Stromal cell of bone marrow (primary cell): ENCODE data around the gene CCR2.
"Not testable (repeated sequence)": the region's sequence is repeated elsewhere in the genome, so short reads cannot be mapped to it uniquely, and the experiment has no call there.

Experiments used
- DNase-seq: peaks from one replicate; pipeline ENCODE4 v3.0.0-alpha.2; 2012; ENCODE audit warnings: low read depth

Gene CCR2

GRCh38 chr3:46380471-46381221 is 26.7 kb downstream of the CCR2 start:
- no peak for DNase-seq

GRCh38 chr3:46381625-46382024 is 27.7 kb downstream of the CCR2 start:
- no peak for DNase-seq

- no peak for DNase-seq
These were observed 29.5 kb downstream of the CCR2 start for GRCh38 chr3:46383211-46383950.

- DNase-seq: no peak
These were observed 30.0 kb downstream of the CCR2 start for GRCh38 chr3:46383951-46384330.

GRCh38 chr3:46386205-46386604 is 32.3 kb downstream of the CCR2 start:
- DNase-seq: no peak

GRCh38 chr3:46388847-46389246 is 34.9 kb downstream of the CCR2 start:
- DNase-seq: not testable (repeated sequence)

GRCh38 chr3:46389306-46389705 is 35.4 kb downstream of the CCR2 start:
- no peak for DNase-seq

GRCh38 chr3:46391526-46391925 is 37.6 kb downstream of the CCR2 start:
- not testable (repeated sequence) for DNase-seq

GRCh38 chr3:46393011-46393410 is 39.1 kb downstream of the CCR2 start:
- DNase-seq: no peak

GRCh38 chr3:46393554-46394434 is 39.9 kb downstream of the CCR2 start:
- DNase-seq: no peak

- no peak for DNase-seq
These were observed 41.3 kb downstream of the CCR2 start for GRCh38 chr3:46395210-46395661.

- no peak for DNase-seq
These were observed 42.0 kb downstream of the CCR2 start for GRCh38 chr3:46395766-46396530.

- DNase-seq: no peak
These were observed 43.2 kb downstream of the CCR2 start for GRCh38 chr3:46397111-46397510.

- DNase-seq: no peak
These were observed 44.5 kb downstream of the CCR2 start for GRCh38 chr3:46398186-46398955.

GRCh38 chr3:46399098-46399497 is 45.2 kb downstream of the CCR2 start:
- no peak for DNase-seq

GRCh38 chr3:46399557-46399956 is 45.6 kb downstream of the CCR2 start:
- no peak for DNase-seq

- no peak for DNase-seq
These were observed 46.3 kb downstream of the CCR2 start for GRCh38 chr3:46400000-46400734.

- no peak for DNase-seq
These were observed 46.9 kb downstream of the CCR2 start for GRCh38 chr3:46400846-46401245.

- no peak for DNase-seq
These were observed 47.7 kb downstream of the CCR2 start for GRCh38 chr3:46401579-46401978.

GRCh38 chr3:46402902-46403301 is 49.0 kb downstream of the CCR2 start:
- DNase-seq: not testable (repeated sequence)
